ENCODE measurements around the gene NCAPG. TPM values are rescaled to one million over a fixed set of nuclear protein-coding genes. Genes with fewer than 3 reads are reported as not detected.

The NCAPG gene
- total RNA-seq, 1 donor from 2014 or later, result 211 TPM

GRCh38 chr4:17894421-17894820 lies 83.6 kb downstream of the NCAPG start:
- Mint-ChIP-seq H3K9me3 (no peaks in the 10 kb centered on the region), H3K4me3 (no peak overlapping the region), H3K27ac (no peak overlapping the region), H3K4me1 (no peaks in the 10 kb centered on the region), H3K27me3 (ENCODE audit: insufficient read depth, low read depth) (peaks cover 2% of the 10 kb centered on the region), H3K36me3 (peaks cover 11% of the 10 kb centered on the region)
- Histone ChIP-seq H2AFZ (replicated peaks) (no peak overlapping the region), H3K27me3 (no peaks in the 10 kb centered on the region), H3K4me1 (no peaks in the 10 kb centered on the region), H3K9me3 (ENCODE audit: low read depth) (no peaks in the 10 kb centered on the region), H3K79me2 (ENCODE audit: low read depth) (no peaks in the 10 kb centered on the region), H4K20me1 (ENCODE audit: low read depth) (no peaks in the 10 kb centered on the region), H3K9ac (no peak overlapping the region), H3K36me3 (no peaks in the 10 kb centered on the region), H3K27ac (no peak overlapping the region), H3K4me2 (no peak overlapping the region), H3K4me3 (no peak overlapping the region), H3F3A (ENCODE audit: low read depth) (no peaks in the 10 kb centered on the region)
- no peak for TF ChIP-seq CTCF (IDR thresholded peaks at IDR 0.05)
- TF ChIP-seq EZH2 (IDR thresholded peaks at IDR 0.05), result no peak
- no peak for TF ChIP-seq EZH2phosphoT487 (IDR thresholded peaks at IDR 0.05)
- DNase-seq (ENCODE audit: low spot score), result no peak

Other genes starting within 250 kb of the NCAPG start
- 48.3 and 58.3 TPM in 2 replicates for gene LAP3, start 233.8 kb upstream of the NCAPG start, total RNA-seq (ENCODE audit: low replicate concordance)
- 38.6 and 45.8 TPM in 2 replicates for gene MED28, start 196.3 kb upstream of the NCAPG start, total RNA-seq (ENCODE audit: low replicate concordance)
- 0.03 TPM in 1 of 2 replicates, not detected in the other for gene FAM184B, start 29.4 kb upstream of the NCAPG start, total RNA-seq (ENCODE audit: low replicate concordance)
- 65.7 and 75.8 TPM in 2 replicates for gene DCAF16, start 222 bp upstream of the NCAPG start, total RNA-seq (ENCODE audit: low replicate concordance)
- gene LCORL, start 210.8 kb downstream of the NCAPG start, total RNA-seq (ENCODE audit: low replicate concordance), result 53.6 and 65.5 TPM in 2 replicates

Data from neural progenitor cell (in vitro differentiated cells).